Gastrocnemius medialis (tissue), 4 donors: ENCODE measurements around the gene TAPT1.

ENCODE experiments used
- POLR2A ChIP-seq, 2 donors: fragments of 450-650 bp; IDR thresholded peaks; one replicate each; pipeline ENCODE4 v1.6.1; 2017; ENCODE audit warnings: antibody characterized with exemption in 2 of 2, mild to moderate bottlenecking in 2 of 2, moderate library complexity in 2 of 2
- TF ChIP-seq, protein P1 (sequence below), 5 experiments: fragments of 450-650 bp in 3 of 5; fragments of 200-600 bp in 2 of 5; sonication (generic) in 2 of 5; IDR thresholded peaks in 4 of 5; conservative IDR thresholded peaks in 1 of 5; 1 replicate in 4 of 5; 2 replicates in 1 of 5; pipeline ENCODE4 v1.5.1; 2016 to 2019; ENCODE audit warnings: antibody characterized with exemption in 5 of 5, mild to moderate bottlenecking in 3 of 5, moderate library complexity in 3 of 5

DNA sequence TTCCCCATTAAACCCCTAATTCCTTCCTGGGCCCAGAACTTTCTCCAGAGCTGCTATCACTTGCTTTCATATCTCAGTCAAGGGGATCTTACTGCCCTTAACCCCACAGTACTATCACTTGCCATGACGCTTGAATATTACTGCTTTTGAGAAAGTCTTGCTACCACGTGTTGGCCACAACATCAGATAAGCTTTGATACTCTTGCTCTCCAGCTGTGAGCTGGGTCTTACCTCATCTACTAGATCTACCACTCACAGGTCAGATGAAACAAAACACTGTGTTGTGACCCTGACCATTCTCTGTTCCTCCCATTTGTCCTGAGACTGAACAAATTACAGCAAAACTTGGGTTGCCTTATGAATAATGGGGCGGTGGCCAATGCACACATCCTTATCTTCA, 12.1 kb upstream of the TAPT1 start:
- TF ChIP-seq, protein P1, sequence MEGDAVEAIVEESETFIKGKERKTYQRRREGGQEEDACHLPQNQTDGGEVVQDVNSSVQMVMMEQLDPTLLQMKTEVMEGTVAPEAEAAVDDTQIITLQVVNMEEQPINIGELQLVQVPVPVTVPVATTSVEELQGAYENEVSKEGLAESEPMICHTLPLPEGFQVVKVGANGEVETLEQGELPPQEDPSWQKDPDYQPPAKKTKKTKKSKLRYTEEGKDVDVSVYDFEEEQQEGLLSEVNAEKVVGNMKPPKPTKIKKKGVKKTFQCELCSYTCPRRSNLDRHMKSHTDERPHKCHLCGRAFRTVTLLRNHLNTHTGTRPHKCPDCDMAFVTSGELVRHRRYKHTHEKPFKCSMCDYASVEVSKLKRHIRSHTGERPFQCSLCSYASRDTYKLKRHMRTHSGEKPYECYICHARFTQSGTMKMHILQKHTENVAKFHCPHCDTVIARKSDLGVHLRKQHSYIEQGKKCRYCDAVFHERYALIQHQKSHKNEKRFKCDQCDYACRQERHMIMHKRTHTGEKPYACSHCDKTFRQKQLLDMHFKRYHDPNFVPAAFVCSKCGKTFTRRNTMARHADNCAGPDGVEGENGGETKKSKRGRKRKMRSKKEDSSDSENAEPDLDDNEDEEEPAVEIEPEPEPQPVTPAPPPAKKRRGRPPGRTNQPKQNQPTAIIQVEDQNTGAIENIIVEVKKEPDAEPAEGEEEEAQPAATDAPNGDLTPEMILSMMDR (IDR thresholded peaks at IDR 0.05 in 4 of 5, conservative IDR thresholded peaks at IDR 0.05 in 1 of 5): no peak
- no peak for TF ChIP-seq POLR2A (IDR thresholded peaks at IDR 0.05)
